ENCODE results near the gene GAS2L1. TPM values are rescaled to one million over a fixed set of nuclear protein-coding genes. Genes with fewer than 3 reads are reported as not detected.

Gene GAS2L1
- total and polyA plus RNA-seq, 11 donors: 12.0 to 48.3 (median 18.0) TPM

DNA sequence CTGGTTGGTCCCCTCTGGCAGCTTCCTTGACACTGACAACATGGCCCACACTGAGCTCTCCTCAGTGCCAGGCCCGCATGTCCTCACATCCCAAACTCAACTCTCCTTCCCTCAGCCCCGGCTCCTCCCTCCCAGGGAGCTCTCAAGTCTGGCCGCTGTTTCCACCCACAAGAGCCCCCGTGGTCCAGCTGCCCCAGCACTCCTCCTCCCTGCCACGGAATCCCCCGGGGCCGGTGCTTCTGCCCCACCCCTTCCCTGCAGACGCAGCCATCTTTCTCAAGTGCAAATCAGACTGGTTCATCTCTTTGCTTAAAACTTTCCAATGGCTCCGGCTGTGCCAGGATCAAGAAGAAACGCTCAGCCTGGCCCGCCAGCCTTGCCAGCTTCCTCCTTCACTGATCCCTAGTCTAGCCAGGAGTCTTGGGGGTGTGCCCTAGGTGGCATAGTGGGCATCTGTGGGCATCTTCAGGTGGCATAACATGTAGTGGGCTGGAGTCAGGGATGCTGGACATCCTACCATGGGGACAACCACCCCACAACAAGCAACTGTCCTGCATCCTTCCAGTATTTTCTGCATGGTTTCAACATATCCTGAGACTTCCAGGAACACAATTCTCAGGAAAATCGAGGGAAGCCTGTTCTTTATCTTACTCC lies 31.3 kb downstream of the GAS2L1 start:
- no peak overlapping the region for H3K4me3 ChIP-seq
- whole genome bisulfite sequencing, 4 donors: 82 to 84% (median 83%) methylated on average over 12 of the region's 12 CpGs
- H3K9me3 ChIP-seq: no peaks in the 10 kb centered on the region
- H3K36me3 ChIP-seq: peaks cover 0 to 99% (median 89%) of the 10 kb centered on the region in 9 donors
- H3K4me1 ChIP-seq: peaks cover 0 to 20% (median 4%) of the 10 kb centered on the region in 12 donors
- DNase-seq (no peak), ATAC-seq (no peak)
- TF ChIP-seq, protein P1, sequence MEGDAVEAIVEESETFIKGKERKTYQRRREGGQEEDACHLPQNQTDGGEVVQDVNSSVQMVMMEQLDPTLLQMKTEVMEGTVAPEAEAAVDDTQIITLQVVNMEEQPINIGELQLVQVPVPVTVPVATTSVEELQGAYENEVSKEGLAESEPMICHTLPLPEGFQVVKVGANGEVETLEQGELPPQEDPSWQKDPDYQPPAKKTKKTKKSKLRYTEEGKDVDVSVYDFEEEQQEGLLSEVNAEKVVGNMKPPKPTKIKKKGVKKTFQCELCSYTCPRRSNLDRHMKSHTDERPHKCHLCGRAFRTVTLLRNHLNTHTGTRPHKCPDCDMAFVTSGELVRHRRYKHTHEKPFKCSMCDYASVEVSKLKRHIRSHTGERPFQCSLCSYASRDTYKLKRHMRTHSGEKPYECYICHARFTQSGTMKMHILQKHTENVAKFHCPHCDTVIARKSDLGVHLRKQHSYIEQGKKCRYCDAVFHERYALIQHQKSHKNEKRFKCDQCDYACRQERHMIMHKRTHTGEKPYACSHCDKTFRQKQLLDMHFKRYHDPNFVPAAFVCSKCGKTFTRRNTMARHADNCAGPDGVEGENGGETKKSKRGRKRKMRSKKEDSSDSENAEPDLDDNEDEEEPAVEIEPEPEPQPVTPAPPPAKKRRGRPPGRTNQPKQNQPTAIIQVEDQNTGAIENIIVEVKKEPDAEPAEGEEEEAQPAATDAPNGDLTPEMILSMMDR (IDR thresholded peaks at IDR 0.05): no peak
- TF ChIP-seq POLR2A (IDR thresholded peaks at IDR 0.05): no peak
- H3K27ac ChIP-seq: peak overlapping the region in 2 of 12 donors; percentile 5 to 24
- intact Hi-C loops (cut with DNase I): no loop called here
- no peaks in the 10 kb centered on the region for H3K27me3 ChIP-seq

GRCh38 chr22:29338398-29338797 lies 31.9 kb downstream of the GAS2L1 start:
- peaks cover 0 to 99% (median 83%) of the 10 kb centered on the region in 9 donors for H3K36me3 ChIP-seq

GRCh38 chr22:29339381-29340235 lies 33.2 kb downstream of the GAS2L1 start:
- ATAC-seq: no peak
- Histone ChIP-seq H3K4me1 (peaks cover 0 to 37% (median 11%) of the 10 kb centered on the region in 12 donors), H3K9me3 (no peaks in the 10 kb centered on the region), H3K27ac (no peak overlapping the region), H3K36me3 (peaks cover 0 to 99% (median 79%) of the 10 kb centered on the region in 9 donors), H3K4me3 (no peak overlapping the region), H3K27me3 (no peaks in the 10 kb centered on the region)
- no peak for TF ChIP-seq POLR2A (IDR thresholded peaks at IDR 0.05)
- TF ChIP-seq, protein P1 (IDR thresholded peaks at IDR 0.05): no peak
- intact Hi-C loops (cut with DNase I): loop anchor here in 2 of 10 donors (5.0 kb wide), 1 partner anchor 32 kb away; the partner anchor contains the start of gene GAS2L1 (in 2 of the 2)
- no peak for DNase-seq
- WGBS, 4 donors: 90 to 93% (median 91%) methylated on average over 23 of the region's 23 CpGs

More at GRCh38 chr22:29338398-29338797, 31.9 kb downstream of the GAS2L1 start:
- no peak for DNase-seq
- TF ChIP-seq, protein P1 (IDR thresholded peaks at IDR 0.05): no peak
- no peak for TF ChIP-seq POLR2A (IDR thresholded peaks at IDR 0.05)
- H3K4me1 ChIP-seq: peaks cover 0 to 26% (median 9%) of the 10 kb centered on the region in 12 donors
- intact Hi-C loops (cut with DNase I): no loop called here
- H3K9me3 ChIP-seq: no peaks in the 10 kb centered on the region
- no peak overlapping the region for H3K4me3 ChIP-seq
- ATAC-seq: no peak
- H3K27me3 ChIP-seq: no peaks in the 10 kb centered on the region
- 79 to 94% (median 91%) methylated on average over 6 of the region's 6 CpGs for WGBS, 4 donors
- no peak overlapping the region for H3K27ac ChIP-seq

DNA sequence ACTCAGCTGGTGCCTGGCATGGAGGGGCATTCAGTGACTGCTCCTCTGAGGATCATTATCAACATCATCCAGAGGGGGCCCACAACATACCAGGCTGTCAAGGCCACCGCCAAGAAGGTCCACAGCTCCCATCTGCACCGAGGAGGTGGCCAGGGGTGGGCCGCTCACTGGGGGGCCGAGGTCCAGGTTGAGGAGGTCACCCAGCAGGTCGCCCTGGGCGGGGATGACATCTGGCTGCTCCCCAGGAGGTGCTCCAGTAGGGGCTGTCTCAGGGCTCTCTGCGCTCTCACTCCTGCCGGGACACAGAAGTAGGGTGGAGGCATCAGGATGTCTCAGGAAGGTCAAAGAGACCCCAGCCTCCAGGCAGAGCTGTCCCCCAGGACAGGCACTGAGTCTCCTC lies 34.1 kb downstream of the GAS2L1 start:
- 91 to 98% (median 96%) methylated on average over 5 to 8 of the region's 8 CpGs for WGBS, 4 donors
- Histone ChIP-seq H3K36me3 (peaks cover 0 to 99% (median 76%) of the 10 kb centered on the region in 9 donors), H3K4me1 (peaks cover 0 to 41% (median 15%) of the 10 kb centered on the region in 12 donors)

More for the DNA sequence above, 34.1 kb downstream of the GAS2L1 start:
- no peaks in the 10 kb centered on the region for H3K9me3 ChIP-seq
- ATAC-seq (no peak), DNase-seq (no peak)
- no peak overlapping the region for H3K4me3 ChIP-seq
- no peaks in the 10 kb centered on the region for H3K27me3 ChIP-seq
- TF ChIP-seq, protein P1 (IDR thresholded peaks at IDR 0.05): no peak
- TF ChIP-seq POLR2A (IDR thresholded peaks at IDR 0.05): no peak
- intact Hi-C loops (cut with DNase I): loop anchor here in 2 of 10 donors (5.0 kb wide), 1 partner anchor 33 kb away; the partner anchor contains the start of gene GAS2L1 (in 2 of the 2)
- no peak overlapping the region for H3K27ac ChIP-seq

Measured in heart left ventricle (tissue), 16 donors.